GM10266 (cell line): Measurements from ENCODE around the gene SH3PXD2A.
"Not testable (repeated sequence)": the region's sequence is repeated elsewhere in the genome, so short reads cannot be mapped to it uniquely, and the experiment has no call there.

Experiments used
- DNase-seq: peaks from one replicate; pipeline ENCODE4 v3.0.0; 2012; ENCODE audit errors: extremely low spot score
- CTCF ChIP-seq: IDR thresholded peaks from 2 replicates; pipeline ENCODE4 v1.5.1; 2012; ENCODE audit warnings: mild to moderate bottlenecking, low read depth; ENCODE audit not compliant: control insufficient read depth, insufficient read depth; ENCODE audit errors: missing control alignments

Gene SH3PXD2A

GRCh38 chr10:103732339-103733044 is 122.9 kb downstream of the SH3PXD2A start:
- no peak for DNase-seq
- no peak for TF ChIP-seq CTCF

GRCh38 chr10:103731609-103732270 is 123.6 kb downstream of the SH3PXD2A start:
- no peak for TF ChIP-seq CTCF
- no peak for DNase-seq

GRCh38 chr10:103731026-103731425 is 124.3 kb downstream of the SH3PXD2A start:
- not testable (repeated sequence) for DNase-seq

- no peak for DNase-seq
- TF ChIP-seq CTCF, result no peak
Measured at GRCh38 chr10:103729851-103730250, 125.5 kb downstream of the SH3PXD2A start.

GRCh38 chr10:103727991-103728689 is 127.2 kb downstream of the SH3PXD2A start:
- DNase-seq, result no peak
- no peak for TF ChIP-seq CTCF

GRCh38 chr10:103727546-103727963 is 127.8 kb downstream of the SH3PXD2A start:
- no peak for TF ChIP-seq CTCF

GRCh38 chr10:103726637-103727036 is 128.7 kb downstream of the SH3PXD2A start:
- TF ChIP-seq CTCF, result no peak
- no peak for DNase-seq

More at GRCh38 chr10:103727546-103727963, 127.8 kb downstream of the SH3PXD2A start:
- no peak for DNase-seq
